ENCODE results near the gene USP7. TPM values are rescaled to one million over a fixed set of nuclear protein-coding genes. Genes with fewer than 3 reads are reported as not detected.
"Not testable (repeated sequence)": the region's sequence is repeated elsewhere in the genome, so short reads cannot be mapped to it uniquely, and the experiment has no call there.

USP7 gene
- total and polyA plus RNA-seq, 3 experiments from 2014 or later: 12.6 to 192 (median 189) TPM

DNA sequence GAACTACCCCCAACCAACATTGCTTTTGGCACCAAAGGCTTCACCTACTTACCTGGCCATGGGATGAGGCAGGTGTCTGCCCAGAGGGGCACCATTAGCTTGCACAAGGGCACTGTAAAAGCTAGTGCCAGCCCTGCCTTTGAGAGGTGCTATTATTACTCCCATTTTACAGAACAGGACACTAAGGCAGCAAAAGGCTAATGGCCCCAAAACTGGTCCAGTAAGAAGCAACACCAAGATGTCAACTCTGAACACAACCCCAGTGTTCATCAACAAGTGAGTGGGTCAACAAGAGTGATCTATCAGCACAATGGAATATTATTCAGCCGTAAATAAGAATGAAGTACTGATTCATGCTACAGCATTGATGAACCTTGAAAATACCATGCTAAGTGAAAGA, 7.7 kb upstream of the USP7 start:
- Mint-ChIP-seq H3K27me3 (peaks cover 4 to 15% of the 10 kb centered on the region in 2 donors), H3K4me3 (no peak overlapping the region), H3K9me3 (no peaks in the 10 kb centered on the region), H3K36me3 (no peaks in the 10 kb centered on the region), H3K27ac (no peak overlapping the region), H3K4me1 (no peaks in the 10 kb centered on the region)
- H3K36me3 ChIP-seq (ENCODE audit: insufficient read depth, low read length): no peaks in the 10 kb centered on the region
- no peak for DNase-seq
- H3K27me3 ChIP-seq (ENCODE audit: insufficient read depth, low read length, poor library complexity, severe bottlenecking): no peaks in the 10 kb centered on the region
- POLR2A ChIA-PET: no interaction called here
- H3K4me3 ChIP-seq (ENCODE audit: low read length): no peak overlapping the region
- no peak overlapping the region for H3K27ac ChIP-seq (ENCODE audit: low read depth, low read length)
- no peaks in the 10 kb centered on the region for H3K9me3 ChIP-seq (ENCODE audit: low read length)
- CTCF ChIA-PET: interaction anchor here (1.4 kb wide), 1 partner anchor 12 kb away, joined by 3 read pairs; no protein-coding TSS in a partner anchor
- no peaks in the 10 kb centered on the region for H3K4me1 ChIP-seq (ENCODE audit: insufficient read depth, low read length)

DNA sequence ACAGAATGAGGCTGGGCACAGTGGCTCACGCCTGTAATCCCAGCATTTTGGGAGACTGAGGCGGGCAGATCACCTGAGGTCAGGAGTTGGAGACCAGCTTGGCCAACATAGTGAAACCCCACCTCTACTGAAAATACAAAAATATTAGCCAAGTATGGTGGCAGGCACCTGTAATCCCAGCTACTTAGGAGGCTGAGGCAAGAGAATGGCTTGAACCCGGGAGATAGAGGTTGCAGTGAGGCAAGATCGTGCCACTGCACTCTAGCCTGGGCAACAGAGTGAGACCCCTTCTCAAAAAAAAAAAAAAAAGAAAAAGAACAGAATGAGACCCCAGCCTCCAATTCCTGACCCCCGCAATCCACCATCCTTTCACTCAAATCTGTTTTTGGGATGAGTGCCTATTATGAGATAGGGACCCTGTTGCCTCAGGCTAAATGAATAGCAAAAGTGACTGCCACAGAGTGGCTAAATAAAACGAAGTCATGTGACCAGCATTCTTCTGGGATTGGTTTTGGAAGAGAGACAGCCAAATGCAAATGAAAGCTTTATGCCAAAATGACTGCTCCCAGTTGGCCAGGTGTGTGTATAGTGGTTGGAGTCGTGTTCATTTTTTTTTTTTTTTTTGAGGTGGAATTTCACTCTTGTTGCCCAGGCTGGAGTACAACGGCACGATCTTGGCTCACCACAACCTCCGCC, 5.6 kb upstream of the USP7 start:
- H3K27me3 ChIP-seq (ENCODE audit: insufficient read depth, low read length, poor library complexity, severe bottlenecking); H3K27ac ChIP-seq (ENCODE audit: low read depth, low read length); H3K36me3 ChIP-seq (ENCODE audit: insufficient read depth, low read length); POLR2A ChIA-PET; H3K4me1 ChIP-seq (ENCODE audit: insufficient read depth, low read length); H3K9me3 ChIP-seq (ENCODE audit: low read length); DNase-seq; H3K4me1 Mint-ChIP-seq; H3K4me3 Mint-ChIP-seq; H3K27ac Mint-ChIP-seq; H3K36me3 Mint-ChIP-seq; H3K9me3 Mint-ChIP-seq; H3K4me3 ChIP-seq (ENCODE audit: low read length): not testable (repeated sequence)
- CTCF ChIA-PET: interaction anchor here (0.7 to 1.0 kb wide), 2 partner anchors 19 to 1293 kb away, joined by 3 read pairs; no protein-coding TSS in a partner anchor
- H3K27me3 Mint-ChIP-seq: peaks cover 4 to 19% of the 10 kb centered on the region in 2 donors

DNA sequence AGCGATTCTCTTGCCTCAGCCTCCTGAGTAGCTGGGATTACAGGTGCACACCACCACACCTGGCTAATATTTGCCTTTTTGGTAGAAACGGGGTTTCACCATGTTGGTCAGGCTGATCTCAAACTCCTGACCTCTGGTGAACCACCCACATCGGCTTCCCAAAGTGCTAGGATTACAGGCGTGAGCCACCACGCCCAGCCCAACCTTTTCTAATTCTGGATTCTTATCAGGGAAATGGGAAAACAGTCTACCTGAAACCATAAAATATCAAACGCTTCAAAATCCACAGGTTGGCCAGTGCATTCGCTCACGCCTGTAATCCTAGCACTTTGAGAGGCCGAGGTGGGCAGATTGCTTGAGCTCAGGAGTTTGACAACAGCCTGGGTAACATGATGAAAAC, 4.3 kb upstream of the USP7 start:
- H3K4me3 ChIP-seq (ENCODE audit: low read length); H3K36me3 Mint-ChIP-seq; POLR2A ChIA-PET; H3K9me3 ChIP-seq (ENCODE audit: low read length); H3K27ac ChIP-seq (ENCODE audit: low read depth, low read length); H3K4me1 ChIP-seq (ENCODE audit: insufficient read depth, low read length); DNase-seq; H3K36me3 ChIP-seq (ENCODE audit: insufficient read depth, low read length); H3K27ac Mint-ChIP-seq; H3K9me3 Mint-ChIP-seq; H3K27me3 ChIP-seq (ENCODE audit: insufficient read depth, low read length, poor library complexity, severe bottlenecking); H3K4me1 Mint-ChIP-seq: not testable (repeated sequence)
- H3K27me3 Mint-ChIP-seq: peaks cover 4 to 11% of the 10 kb centered on the region in 2 donors
- peak overlapping the region in 1 of 7 donors; percentile 45 for H3K4me3 Mint-ChIP-seq
- CTCF ChIA-PET: interaction anchor here (2.0 kb wide), 1 partner anchor 41 kb away, joined by 9 read pairs; no protein-coding TSS in a partner anchor

DNA sequence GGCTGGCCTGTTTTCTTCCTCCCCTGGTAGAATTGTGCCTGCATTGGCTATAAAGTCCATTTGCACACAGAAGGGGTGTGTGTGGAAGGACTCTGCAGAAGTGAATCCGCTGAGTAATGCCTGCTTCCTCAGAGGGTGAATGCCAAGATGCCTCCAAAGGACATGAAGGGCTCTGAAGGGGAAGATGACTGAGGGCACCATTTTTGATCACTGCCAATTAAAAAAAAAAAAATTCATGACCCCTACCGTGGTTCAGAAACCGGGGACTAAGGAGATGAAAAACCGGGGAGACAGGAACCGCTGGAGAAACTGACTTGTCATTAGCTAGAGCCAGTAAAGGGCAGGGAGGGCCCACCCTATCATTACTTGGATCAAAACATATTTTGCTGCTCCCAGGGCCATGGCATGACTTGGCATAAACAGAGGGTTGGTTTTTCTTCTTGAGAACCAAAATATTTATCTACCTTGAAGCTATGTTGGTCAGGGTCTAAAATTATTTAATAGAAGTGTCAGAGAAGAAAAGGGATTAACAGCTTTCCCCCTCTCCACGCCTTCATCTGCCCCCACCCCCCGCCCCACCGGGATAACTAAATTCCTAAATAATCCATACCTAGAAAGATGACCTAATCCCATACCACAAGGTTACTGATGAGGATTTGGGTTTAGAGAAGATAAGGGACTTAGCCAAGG, 3.6 kb upstream of the USP7 start:
- Mint-ChIP-seq H3K36me3 (peaks cover 0 to 4% (median under 1%) of the 10 kb centered on the region in 3 donors), H3K4me1 (peaks cover 6 to 8% (median 8%) of the 10 kb centered on the region in 3 donors), H3K4me3 (no peak overlapping the region), H3K27me3 (peaks cover 5 to 6% of the 10 kb centered on the region in 2 donors), H3K27ac (peak overlapping the region in 1 of 8 donors; percentile 77), H3K9me3 (no peaks in the 10 kb centered on the region)
- Histone ChIP-seq H3K9me3 (ENCODE audit: low read length) (no peaks in the 10 kb centered on the region), H3K4me1 (ENCODE audit: insufficient read depth, low read length) (no peaks in the 10 kb centered on the region), H3K36me3 (ENCODE audit: insufficient read depth, low read length) (no peaks in the 10 kb centered on the region), H3K27ac (ENCODE audit: low read depth, low read length) (no peak overlapping the region), H3K4me3 (ENCODE audit: low read length) (no peak overlapping the region), H3K27me3 (ENCODE audit: insufficient read depth, low read length, poor library complexity, severe bottlenecking) (no peaks in the 10 kb centered on the region)
- ChIA-PET POLR2A (interaction anchor here (0.5 to 0.6 kb wide), 2 partner anchors 119 to 166 kb away, joined by 3 to 5 read pairs; no protein-coding TSS in a partner anchor), CTCF (interaction anchor here (1.2 to 2.0 kb wide), 2 partner anchors 41 to 157 kb away, joined by 3 to 9 read pairs; no protein-coding TSS in a partner anchor)
- no peak for DNase-seq

DNA sequence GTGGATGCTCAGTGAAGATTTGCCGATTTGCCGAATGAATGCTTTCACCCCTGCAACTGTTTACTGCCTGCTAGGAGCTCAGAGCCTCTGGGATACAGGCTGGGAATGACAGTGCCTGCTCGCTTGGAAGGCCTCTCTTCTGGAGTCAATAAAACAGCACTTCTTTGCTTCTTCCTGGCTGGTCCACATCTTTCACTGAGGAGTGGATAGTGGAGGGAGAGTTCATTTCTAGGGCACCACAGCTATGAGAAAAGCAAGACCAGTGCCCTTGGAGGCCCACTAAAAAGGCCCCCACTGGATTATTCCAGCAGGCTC, 3.1 kb upstream of the USP7 start:
- no peaks in the 10 kb centered on the region for H3K36me3 ChIP-seq (ENCODE audit: insufficient read depth, low read length)
- DNase-seq: no peak
- no peak overlapping the region for H3K27ac ChIP-seq (ENCODE audit: low read depth, low read length)
- H3K36me3 Mint-ChIP-seq: peaks cover 0 to 9% (median 4%) of the 10 kb centered on the region in 3 donors
- H3K4me3 Mint-ChIP-seq: peak overlapping the region in 1 of 7 donors; percentile 88
- CTCF ChIA-PET: interaction anchor here (1.2 to 2.0 kb wide), 2 partner anchors 42 to 156 kb away, joined by 3 to 9 read pairs; no protein-coding TSS in a partner anchor
- H3K9me3 ChIP-seq (ENCODE audit: low read length): no peaks in the 10 kb centered on the region
- H3K4me3 ChIP-seq (ENCODE audit: low read length): no peak overlapping the region
- H3K4me1 Mint-ChIP-seq: peaks cover 11 to 13% (median 13%) of the 10 kb centered on the region in 3 donors
- H3K27me3 ChIP-seq (ENCODE audit: insufficient read depth, low read length, poor library complexity, severe bottlenecking): no peaks in the 10 kb centered on the region
- POLR2A ChIA-PET: no interaction called here
- H3K27me3 Mint-ChIP-seq: peaks cover 5 to 8% of the 10 kb centered on the region in 2 donors
- peak overlapping the region in 1 of 8 donors; percentile 77 for H3K27ac Mint-ChIP-seq
- peaks cover 4% of the 10 kb centered on the region for H3K4me1 ChIP-seq (ENCODE audit: insufficient read depth, low read length)
- H3K9me3 Mint-ChIP-seq: no peaks in the 10 kb centered on the region

DNA sequence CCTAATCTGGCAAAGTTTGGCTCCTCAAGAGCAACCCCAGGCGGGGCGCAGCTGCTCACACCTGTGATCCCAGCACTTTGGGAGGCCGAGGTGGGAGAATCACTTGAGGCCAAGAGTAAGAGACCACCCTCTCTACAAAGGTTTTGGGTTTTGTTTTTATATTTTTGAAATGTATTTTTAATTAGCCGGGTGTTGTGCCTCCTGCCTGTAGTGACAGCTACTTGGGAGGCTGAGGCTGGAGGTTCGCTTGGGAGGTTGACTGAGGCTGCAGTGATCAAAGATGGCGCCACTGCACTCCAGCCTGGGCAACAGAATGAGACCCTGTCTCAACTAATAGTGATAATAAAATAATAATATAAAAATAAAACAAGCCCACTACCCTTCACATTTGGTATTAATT, 756 bp upstream of the USP7 start:
- no peaks in the 10 kb centered on the region for H3K9me3 ChIP-seq (ENCODE audit: low read length)
- ChIA-PET POLR2A (interaction anchor here (1.5 kb wide), 2 partner anchors 96 to 128 kb away, joined by 3 to 23 read pairs; partner anchors contain the start of genes CARHSP1 and HAPSTR1), CTCF (interaction anchor here (1.0 kb wide), 2 partner anchors 14 to 28 kb away, joined by 3 read pairs; no protein-coding TSS in a partner anchor)
- no peaks in the 10 kb centered on the region for H3K27me3 ChIP-seq (ENCODE audit: insufficient read depth, low read length, poor library complexity, severe bottlenecking)
- Mint-ChIP-seq H3K9me3 (no peaks in the 10 kb centered on the region), H3K4me1 (peaks cover 33 to 36% (median 36%) of the 10 kb centered on the region in 3 donors), H3K4me3 (peak overlapping the region; percentile 76 to 91 (median 80)), H3K27me3 (peaks cover 5 to 8% of the 10 kb centered on the region in 2 donors), H3K36me3 (peaks cover 0 to 11% (median 4%) of the 10 kb centered on the region in 3 donors), H3K27ac (peak overlapping the region; percentile 66 to 85 (median 81))
- H3K27ac ChIP-seq (ENCODE audit: low read depth, low read length): peak overlapping the region; percentile 48
- H3K4me3 ChIP-seq (ENCODE audit: low read length): peak overlapping the region; percentile 69
- no peaks in the 10 kb centered on the region for H3K36me3 ChIP-seq (ENCODE audit: insufficient read depth, low read length)
- no peak for DNase-seq
- peaks cover 27% of the 10 kb centered on the region for H3K4me1 ChIP-seq (ENCODE audit: insufficient read depth, low read length)

DNA sequence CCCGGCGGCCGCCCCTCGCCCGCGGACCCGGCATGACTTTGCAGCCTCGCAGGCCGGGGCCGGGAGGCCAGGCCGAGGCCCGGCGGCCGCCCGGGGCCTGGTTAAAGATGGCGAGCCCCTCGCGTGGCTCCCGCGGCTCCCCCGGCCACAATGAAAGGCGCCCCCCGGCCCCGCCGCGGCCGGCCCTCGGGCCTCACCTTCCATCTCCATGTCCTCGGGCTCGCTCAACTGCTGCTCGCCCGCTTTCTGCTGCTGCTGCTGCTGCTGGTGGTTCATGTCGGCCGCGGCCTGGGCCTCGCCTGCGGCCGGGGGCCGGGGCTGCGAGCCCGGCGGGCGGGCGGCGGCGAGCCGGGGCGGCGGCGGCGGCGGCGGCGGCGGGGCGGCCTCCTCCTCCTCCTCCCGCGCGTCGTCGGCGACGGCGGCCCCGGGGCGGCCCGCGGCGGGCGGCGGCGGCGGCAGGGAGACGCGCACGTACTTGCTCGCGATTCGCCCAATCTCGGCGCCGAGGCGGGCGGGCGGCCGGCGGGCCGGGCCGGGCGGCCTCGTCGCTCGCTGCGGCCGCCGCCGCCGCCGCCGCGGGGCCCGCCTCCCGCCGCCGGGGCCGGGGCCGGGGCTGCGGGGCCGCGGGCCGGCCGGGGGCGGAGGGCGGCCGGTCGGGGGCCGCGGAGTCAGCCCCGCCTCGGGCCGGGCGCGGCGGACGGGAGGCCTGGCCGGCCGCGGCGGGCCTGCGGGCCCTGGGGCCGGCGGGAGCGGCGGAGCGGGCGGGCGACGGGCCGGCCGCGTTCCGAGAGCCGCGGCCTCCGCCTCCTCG, 491 bp downstream of the USP7 start:
- POLR2A ChIA-PET: interaction anchor here (1.5 kb wide), 3 partner anchors 94 to 129 kb away, joined by 3 to 23 read pairs (median 7); partner anchors contain the start of genes CARHSP1 and HAPSTR1
- peak in 1 of 5 donors; percentile 8 for DNase-seq

More for the DNA sequence above, 491 bp downstream of the USP7 start:
- H3K27me3 Mint-ChIP-seq: peaks cover 5% of the 10 kb centered on the region in 2 donors
- peak overlapping the region in 2 of 8 donors; percentile 75 to 97 for H3K27ac Mint-ChIP-seq
- Histone ChIP-seq H3K9me3 (ENCODE audit: low read length) (no peaks in the 10 kb centered on the region), H3K27ac (ENCODE audit: low read depth, low read length) (peak overlapping the region; percentile 72), H3K27me3 (ENCODE audit: insufficient read depth, low read length, poor library complexity, severe bottlenecking) (no peaks in the 10 kb centered on the region), H3K4me1 (ENCODE audit: insufficient read depth, low read length) (peaks cover 40% of the 10 kb centered on the region), H3K4me3 (ENCODE audit: low read length) (peak overlapping the region; percentile 51), H3K36me3 (ENCODE audit: insufficient read depth, low read length) (no peaks in the 10 kb centered on the region)
- peaks cover 46 to 48% (median 48%) of the 10 kb centered on the region in 3 donors for H3K4me1 Mint-ChIP-seq
- H3K9me3 Mint-ChIP-seq: no peaks in the 10 kb centered on the region
- CTCF ChIA-PET: interaction anchor here (1.0 kb wide), 1 partner anchor 27 kb away, joined by 3 read pairs; no protein-coding TSS in a partner anchor
- H3K36me3 Mint-ChIP-seq: peaks cover 0 to 11% (median 4%) of the 10 kb centered on the region in 3 donors
- H3K4me3 Mint-ChIP-seq: peak overlapping the region in 6 of 7 donors; percentile 64 to 98 (median 76)

Data from CD8-positive, alpha-beta memory T cell (primary cell).